ELF-1 (cell line): ENCODE measurements around the gene ADORA3.
"Not testable (repeated sequence)": the region's sequence is repeated elsewhere in the genome, so short reads cannot be mapped to it uniquely, and the experiment has no call there.

Experiments
- DNase-seq: peaks from one replicate; pipeline ENCODE4 v3.0.0-alpha.2; 2016; ENCODE audit warnings: low read depth, low spot score

ADORA3 gene

GRCh38 chr1:111503585-111504060 lies at the start of gene ADORA3, which contains the start of gene TMIGD3:
Gene ADORA3 (minus strand): TSS chr1:111503633. CDS start chr1:111503354, 279 bp downstream.
Gene TMIGD3 (minus strand): TSS chr1:111503633. CDS start chr1:111503354, 279 bp downstream.
- DNase-seq = no peak

- no peak for DNase-seq
These were observed 49.8 kb upstream of the ADORA3 start for GRCh38 chr1:111553196-111553595.

DNA sequence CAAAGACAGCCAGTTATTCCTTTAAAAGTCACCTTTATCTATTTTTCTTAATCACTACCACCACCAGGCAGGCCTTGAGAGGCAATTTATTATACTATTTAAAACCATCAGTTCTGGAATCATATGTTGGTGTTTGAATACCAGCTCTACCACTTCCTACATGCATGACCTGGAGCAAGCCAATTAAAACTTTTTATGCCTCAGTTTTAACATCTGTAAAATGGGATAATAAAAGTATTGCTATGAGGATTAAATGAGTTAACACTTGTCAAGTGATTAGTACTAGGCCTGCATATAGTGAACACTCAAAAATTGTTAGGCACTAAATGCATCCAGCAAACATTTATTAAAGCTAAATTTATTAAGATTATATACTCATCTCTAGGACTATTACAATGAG lies 49.2 kb upstream of the ADORA3 start:
- no peak for DNase-seq

DNA sequence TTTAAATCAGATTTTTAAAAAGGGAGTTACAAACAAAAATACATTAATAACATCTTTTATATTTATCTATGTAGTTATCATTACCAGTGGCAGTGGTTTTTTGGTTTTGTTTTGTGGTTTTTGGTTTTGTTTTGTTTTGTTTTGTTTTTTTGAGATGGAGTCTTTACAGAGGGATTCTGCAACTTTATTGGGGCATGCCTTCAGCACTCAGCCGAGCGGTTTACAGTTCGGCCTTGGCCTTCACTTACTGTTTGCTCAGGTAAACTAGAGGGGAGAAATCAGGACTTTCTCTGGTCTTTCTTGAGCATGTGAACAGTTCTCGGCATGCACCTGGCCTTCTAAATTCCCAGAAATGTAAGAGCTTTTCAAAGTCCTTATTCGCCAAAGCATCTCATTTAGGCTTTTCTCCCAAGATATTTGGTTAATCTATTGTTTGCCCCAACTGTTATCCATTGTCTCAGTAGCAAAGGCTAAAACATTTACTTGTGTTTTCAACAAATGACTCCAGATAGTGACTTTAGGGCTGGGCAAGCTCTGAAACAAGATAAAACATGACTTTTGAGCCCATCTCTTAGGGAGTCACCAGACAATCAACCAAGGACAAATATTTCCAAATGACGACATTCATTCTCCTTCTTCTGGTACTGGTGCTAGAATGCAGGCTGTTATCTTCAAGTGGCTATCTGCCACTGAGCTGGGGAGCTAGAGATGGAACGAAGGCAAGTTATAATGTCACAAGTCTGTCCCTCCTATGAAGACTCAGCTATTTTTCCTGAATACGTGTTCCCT lies 48.4 kb upstream of the ADORA3 start:
- DNase-seq = no peak

DNA sequence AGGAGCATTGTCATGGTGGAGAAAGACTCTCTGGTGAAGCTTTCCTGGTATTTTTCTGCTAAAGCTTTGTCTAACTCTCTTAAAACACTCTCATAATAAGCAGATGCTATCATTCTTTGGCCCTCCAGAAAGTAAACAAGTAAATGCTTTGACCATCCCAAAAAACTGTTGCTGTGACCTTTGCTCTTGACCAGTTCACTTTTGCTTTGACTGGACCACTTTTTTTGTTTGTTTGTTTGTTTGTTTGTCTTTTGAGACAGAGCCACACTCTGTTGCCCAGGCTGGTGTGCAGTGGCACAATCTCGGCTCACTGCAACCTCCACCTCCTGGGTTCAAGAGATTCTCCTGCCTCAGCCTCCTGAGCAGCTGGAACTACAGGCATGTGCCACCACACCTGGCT lies 44.4 kb upstream of the ADORA3 start:
- not testable (repeated sequence) for DNase-seq

DNA sequence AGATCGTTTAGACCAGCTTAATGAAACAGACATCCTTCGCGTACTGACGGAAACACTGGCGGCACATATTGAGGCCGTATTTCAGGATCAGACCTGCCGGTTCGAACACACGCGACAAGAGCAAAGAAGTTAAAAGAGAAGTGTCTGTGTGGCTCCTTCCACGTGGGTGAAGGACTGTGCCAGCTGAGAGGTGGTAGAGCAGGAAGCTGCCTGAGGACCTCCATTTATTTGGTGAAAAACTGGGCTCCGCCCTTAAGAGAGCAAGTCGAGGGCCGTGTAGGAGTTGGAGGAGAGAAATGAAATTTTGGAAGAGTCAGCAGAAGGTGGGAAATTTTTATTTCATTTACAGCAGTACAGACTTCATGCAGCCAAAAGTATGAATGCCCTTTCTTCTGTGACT lies 38.8 kb upstream of the ADORA3 start:
- DNase-seq = peak; percentile 37

- peak; percentile 43 for DNase-seq
These were observed 38.3 kb upstream of the ADORA3 start for GRCh38 chr1:111541721-111542120.

DNA sequence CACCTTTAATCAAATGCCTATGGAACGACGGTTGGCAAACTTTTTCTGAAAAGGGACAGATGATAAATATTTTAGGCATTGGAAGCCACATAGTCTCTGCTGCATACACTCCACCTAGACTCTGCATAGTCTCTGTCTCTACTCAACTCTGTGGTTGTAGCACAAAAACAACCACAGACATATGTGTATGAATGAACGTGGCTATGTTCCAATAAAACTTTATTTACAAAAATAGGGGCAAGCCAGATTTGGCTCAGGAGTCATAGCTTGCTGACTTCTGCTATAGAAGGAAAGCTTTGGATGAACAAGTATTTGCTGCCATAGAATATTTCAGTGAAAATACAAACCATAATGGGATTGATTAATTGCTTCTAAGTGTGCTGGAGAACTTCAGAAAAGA lies 37.5 kb upstream of the ADORA3 start:
- no peak for DNase-seq

- DNase-seq = no peak
These were observed 35.1 kb upstream of the ADORA3 start for GRCh38 chr1:111538343-111539025.

GRCh38 chr1:111535256-111536191 lies 32.1 kb upstream of the ADORA3 start:
- DNase-seq = no peak

- no peak for DNase-seq
These were observed 16.6 kb upstream of the ADORA3 start for GRCh38 chr1:111520053-111520452.

- DNase-seq = no peak
These were observed 14.2 kb upstream of the ADORA3 start for GRCh38 chr1:111517469-111518225.

GRCh38 chr1:111516005-111516535 lies 12.6 kb upstream of the ADORA3 start:
- peak; percentile 74 for DNase-seq

DNA sequence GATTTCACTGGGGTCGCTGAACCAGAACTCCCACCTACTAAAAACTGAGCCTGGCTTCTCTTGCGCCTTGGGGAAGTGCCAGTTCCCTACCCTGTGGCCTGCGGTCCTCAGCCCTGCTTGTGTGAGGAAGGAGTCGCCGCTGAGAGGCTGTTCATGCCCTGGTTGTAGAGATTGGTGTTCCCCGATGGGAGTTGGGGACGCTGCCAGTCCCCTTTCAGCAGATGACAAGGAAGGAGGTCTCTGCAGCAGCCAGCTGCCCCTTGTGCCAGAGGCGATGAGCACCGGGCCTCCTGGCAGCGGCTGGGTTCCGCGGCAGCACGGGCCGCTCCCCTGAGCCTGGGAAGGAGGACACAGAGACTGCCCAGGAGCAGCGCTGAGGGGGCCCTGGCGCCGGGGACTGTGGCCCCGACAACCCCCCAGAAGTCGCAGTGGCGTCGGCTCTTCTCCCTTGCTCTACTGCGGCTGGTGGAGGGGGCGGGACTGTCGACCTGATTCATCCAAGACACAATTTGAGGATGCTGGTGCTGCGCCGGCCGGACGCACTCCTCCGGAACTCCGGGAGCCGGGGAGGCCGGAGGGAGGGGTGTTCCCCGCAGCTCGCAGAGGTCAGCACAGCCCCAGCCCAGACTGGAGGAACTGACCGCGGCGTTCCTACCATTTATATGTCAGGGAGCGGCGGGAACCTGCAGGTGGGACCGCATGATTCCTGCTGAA lies 12.0 kb upstream of the ADORA3 start:
- no peak for DNase-seq

- no peak for DNase-seq
These were observed 10.1 kb upstream of the ADORA3 start for GRCh38 chr1:111513410-111514020.

GRCh38 chr1:111512931-111513330 lies 9.5 kb upstream of the ADORA3 start:
- no peak for DNase-seq

- no peak for DNase-seq
These were observed 8.9 kb upstream of the ADORA3 start for GRCh38 chr1:111512132-111512889.

- DNase-seq = no peak
These were observed 7.9 kb upstream of the ADORA3 start for GRCh38 chr1:111511370-111511769.

GRCh38 chr1:111509997-111510375 lies 6.6 kb upstream of the ADORA3 start:
- no peak for DNase-seq
